AG04449 (cell line): ENCODE measurements around the gene TACC3.

Experiments
- CTCF ChIA-PET: fragments of 350-600 bp; formaldehyde crosslinking; extraction: SDS; loops from one replicate; lab custom pipeline; 2021; ENCODE audit warnings: antibody characterized with exemption; lab: Yijun Ruan, JAX
- POLR2A ChIA-PET: fragments of 400-600, 350-600 bp; formaldehyde crosslinking; extraction: SDS; loops from one replicate; lab custom pipeline; 2020; ENCODE audit warnings: antibody characterized with exemption, inconsistent platforms; lab: Yijun Ruan, JAX
- DNase-seq: peaks from one replicate; pipeline ENCODE4 v3.0.0-alpha.2; 2010; ENCODE audit warnings: low read depth, low spot score
- H3K4me3 ChIP-seq: 2 replicates; pipeline ENCODE4 v1.5.1; 2011; ENCODE audit warnings: low read depth, mild to moderate bottlenecking, control low read depth, low read length
- CTCF ChIP-seq: IDR thresholded peaks from one replicate; pipeline ENCODE4 v1.5.1; 2011; ENCODE audit warnings: mild to moderate bottlenecking, moderate library complexity, low read length, control low read depth, inconsistent platforms; ENCODE audit not compliant: insufficient read depth; ENCODE audit errors: missing control alignments

The TACC3 gene

GRCh38 chr4:1714303-1715001, 6.9 kb upstream of the TACC3 start:
- ChIA-PET POLR2A (no interaction called here), CTCF (interaction anchor here (2.2 to 7.8 kb wide), 3 partner anchors 10 to 21 kb away, joined by 5 to 56 read pairs (median 20); no protein-coding TSS in a partner anchor)
- no peak overlapping the region for H3K4me3 ChIP-seq
- TF ChIP-seq CTCF, result no peak
- DNase-seq, result no peak

GRCh38 chr4:1715002-1715758, 6.1 kb upstream of the TACC3 start:
- POLR2A ChIA-PET, result no interaction called here

GRCh38 chr4:1716065-1716945, 5.0 kb upstream of the TACC3 start:
- no peak overlapping the region for H3K4me3 ChIP-seq
- CTCF ChIA-PET, result interaction anchor here (1.9 to 15.3 kb wide), 3 partner anchors 10 to 24 kb away, joined by 7 to 268 read pairs (median 56); no protein-coding TSS in a partner anchor
- no peak for TF ChIP-seq CTCF
- no peak for DNase-seq
- POLR2A ChIA-PET, result no interaction called here

More at GRCh38 chr4:1715002-1715758, 6.1 kb upstream of the TACC3 start:
- CTCF ChIA-PET, result interaction anchor here (7.8 kb wide), 1 partner anchor 12 kb away, joined by 56 read pairs; no protein-coding TSS in a partner anchor
- DNase-seq, result no peak
- no peak for TF ChIP-seq CTCF
- H3K4me3 ChIP-seq, result no peak overlapping the region

- POLR2A ChIA-PET, result interaction anchor here (0.6 kb wide), 1 partner anchor 20 kb away, joined by 3 read pairs; no protein-coding TSS in a partner anchor
Measured at GRCh38 chr4:1717129-1718094, 3.9 kb upstream of the TACC3 start.

More at GRCh38 chr4:1717129-1718094, 3.9 kb upstream of the TACC3 start:
- DNase-seq, result no peak
- TF ChIP-seq CTCF, result no peak
- CTCF ChIA-PET, result interaction anchor here (1.6 to 15.3 kb wide), 3 partner anchors 10 to 193 kb away, joined by 4 to 268 read pairs (median 7); no protein-coding TSS in a partner anchor
- H3K4me3 ChIP-seq, result no peak overlapping the region
